Liver (tissue), 9 donors: Measurements from ENCODE around the gene YKT6. TPM values are rescaled to one million over a fixed set of nuclear protein-coding genes. Genes with fewer than 3 reads are reported as not detected.

Source experiments
- DNase-seq: peaks from one replicate; pipeline ENCODE4 v3.0.0-alpha.2; 2017; ENCODE audit warnings: low spot score
- H3K27ac ChIP-seq, 2 donors: one replicate each; pipeline ENCODE4 v1.7.0; 2013; ENCODE audit warnings: inconsistent platforms in 2 of 2, low read length in 2 of 2, control low read depth in 1 of 2, low read depth in 1 of 2, mild to moderate bottlenecking in 1 of 2
- H3K27me3 ChIP-seq, 4 donors: one replicate each; pipeline versions ENCODE4 v1.6.1 to v1.7.0; 2013; ENCODE audit warnings: low read length in 3 of 4, inconsistent platforms in 1 of 4, mild to moderate bottlenecking in 1 of 4, moderate library complexity in 1 of 4; ENCODE audit not compliant: control insufficient read depth in 4 of 4, insufficient read depth in 4 of 4
- H3K36me3 ChIP-seq, 4 donors: one replicate each; pipeline versions ENCODE4 v1.6.1 to v1.7.0; 2013; ENCODE audit warnings: low read length in 3 of 4, mild to moderate bottlenecking in 3 of 4, low read depth in 1 of 4, moderate library complexity in 1 of 4; ENCODE audit not compliant: control insufficient read depth in 4 of 4, insufficient read depth in 3 of 4
- H3K4me1 ChIP-seq, 4 donors: one replicate each; pipeline versions ENCODE4 v1.6.1 to v1.7.0; 2013; ENCODE audit warnings: low read length in 3 of 4, mild to moderate bottlenecking in 3 of 4, moderate library complexity in 1 of 4; ENCODE audit not compliant: control insufficient read depth in 4 of 4, insufficient read depth in 4 of 4
- H3K4me3 ChIP-seq, 3 donors: one replicate each; pipeline versions ENCODE4 v1.6.1 to v1.7.0; 2013; ENCODE audit warnings: low read length in 3 of 3, control low read depth in 1 of 3, low read depth in 1 of 3, mild to moderate bottlenecking in 1 of 3
- H3K9ac ChIP-seq, 2 donors: one replicate each; pipeline ENCODE4 v1.7.0; 2013; ENCODE audit warnings: low read length in 2 of 2, mild to moderate bottlenecking in 2 of 2, moderate library complexity in 2 of 2, control low read depth in 1 of 2, low read depth in 1 of 2
- H3K9me3 ChIP-seq, 4 donors: one replicate each; pipeline versions ENCODE4 v1.6.1 to v1.7.0; 2013; ENCODE audit warnings: low read length in 3 of 4; ENCODE audit not compliant: control insufficient read depth in 4 of 4
- ATF3 ChIP-seq: IDR thresholded peaks from 2 replicates; pipeline ENCODE4 v1.6.1; 2016; ENCODE audit warnings: antibody characterized with exemption
- CTCF ChIP-seq: fragments of 150-350 bp; IDR thresholded peaks from 2 replicates; pipeline ENCODE4 v1.5.1; 2017; ENCODE audit warnings: improper control_type of control experiment, low read depth, low read length; ENCODE audit not compliant: missing input control
- EGR1 ChIP-seq, 2 donors: IDR thresholded peaks; 2 replicates each; pipeline ENCODE4 v1.6.1; 2016 to 2018; ENCODE audit warnings: antibody characterized with exemption in 2 of 2, low read depth in 2 of 2
- FOXA1 ChIP-seq: IDR thresholded peaks from 2 replicates; pipeline ENCODE4 v1.6.1; 2016; ENCODE audit warnings: antibody characterized with exemption
- FOXA2 ChIP-seq: IDR thresholded peaks from 2 replicates; pipeline ENCODE4 v1.6.1; 2016; ENCODE audit warnings: antibody characterized with exemption
- GABPA ChIP-seq, 2 donors: IDR thresholded peaks in 1 of 2; conservative IDR thresholded peaks in 1 of 2; 2 replicates each; pipeline ENCODE4 v1.6.1; 2016; ENCODE audit warnings: antibody characterized with exemption in 2 of 2, mild to moderate bottlenecking in 1 of 2, moderate library complexity in 1 of 2
- HNF4A ChIP-seq, 2 donors: conservative IDR thresholded peaks; 2 replicates each; pipeline ENCODE4 v1.6.1; 2016; ENCODE audit warnings: antibody characterized with exemption in 2 of 2, mild to moderate bottlenecking in 2 of 2
- JUND ChIP-seq, 2 donors: IDR thresholded peaks; 2 replicates each; pipeline ENCODE4 v1.6.1; 2016; ENCODE audit warnings: antibody characterized with exemption in 2 of 2
- MAX ChIP-seq: IDR thresholded peaks from 2 replicates; pipeline ENCODE4 v1.6.1; 2016; ENCODE audit warnings: antibody characterized with exemption
- NR2F2 ChIP-seq: IDR thresholded peaks from 2 replicates; pipeline ENCODE4 v1.6.1; 2016; ENCODE audit warnings: antibody characterized with exemption
- RAD21 ChIP-seq, 2 donors: IDR thresholded peaks; 2 replicates each; pipeline ENCODE4 v1.6.1; 2016; ENCODE audit warnings: antibody characterized with exemption in 2 of 2, mild to moderate bottlenecking in 2 of 2
- REST ChIP-seq: IDR thresholded peaks from 2 replicates; pipeline ENCODE4 v1.6.1; 2016; ENCODE audit warnings: antibody characterized with exemption, mild to moderate bottlenecking
- RXRA ChIP-seq, 2 donors: IDR thresholded peaks; 2 replicates each; pipeline ENCODE4 v1.6.1; 2017 to 2018; ENCODE audit warnings: antibody characterized with exemption in 2 of 2, mild to moderate bottlenecking in 1 of 2
- SP1 ChIP-seq: IDR thresholded peaks from 2 replicates; pipeline ENCODE4 v1.6.1; 2018; ENCODE audit warnings: antibody characterized with exemption, mild to moderate bottlenecking
- TAF1 ChIP-seq: conservative IDR thresholded peaks from 2 replicates; pipeline ENCODE4 v1.6.1; 2016; ENCODE audit warnings: antibody characterized with exemption, mild to moderate bottlenecking
- YY1 ChIP-seq: IDR thresholded peaks from 2 replicates; pipeline ENCODE4 v1.6.1; 2016; ENCODE audit warnings: antibody characterized with exemption, mild to moderate bottlenecking
- ZBTB33 ChIP-seq: IDR thresholded peaks from 2 replicates; pipeline ENCODE4 v1.6.1; 2016; ENCODE audit warnings: antibody characterized with exemption
- WGBS: extraction: QIAGEN DNeasy Blood & Tissue Kit; methylation state at CpG from one replicate; pipeline ENCODE4 v1.1.7; 2013; 5-methylcytosine and 5-hydroxymethylcytosine counted together
- polyA plus RNA-seq, 2 donors: library from polyadenylated mRNA; stranded (reverse) in 1 of 2; unstranded in 1 of 2; fragments of 200-250 nt in 1 of 2; fragments of >200 nt in 1 of 2; fragmentation: Nextera tagmentation in 1 of 2; extraction: Ambion mirVana in 1 of 2; gene quantifications; one replicate each; pipeline versions ENCODE4 v1.2.1 to v1.2.3, GENCODE V29; 2013 to 2015
- total RNA-seq, 2 donors: library from RNA; depleted of rRNA; stranded (reverse); fragments of >200 nt; gene quantifications; one replicate each; pipeline ENCODE4 v1.2.3, GENCODE V29; 2014
- donor health status: healthy.
- donor health status: healthy.
- donor health status: healthy.
- donor health status: healthy.
- donor health status: healthy.

The YKT6 gene
- total and polyA plus RNA-seq, 4 donors, result 8.1 to 22.0 (median 21.0) TPM

GRCh38 chr7:44227911-44228310 is 27.1 kb downstream of the YKT6 start:
- no peak overlapping the region for H3K9ac ChIP-seq
- WGBS, result 87% methylated on average over 14 of the region's 14 CpGs

GRCh38 chr7:44228571-44229350 is 28.0 kb downstream of the YKT6 start:
- Histone ChIP-seq H3K4me1 (no peaks in the 10 kb centered on the region), H3K27ac (no peak overlapping the region), H3K9ac (no peak overlapping the region), H3K9me3 (no peaks in the 10 kb centered on the region), H3K36me3 (no peaks in the 10 kb centered on the region), H3K27me3 (no peaks in the 10 kb centered on the region), H3K4me3 (no peak overlapping the region)
- TF ChIP-seq YY1 (no peak), ZBTB33 (no peak), FOXA2 (no peak), MAX (no peak), CTCF (no peak), REST (no peak), TAF1 (no peak), RAD21 (IDR thresholded peaks at IDR 0.05) (no peak), GABPA (IDR thresholded peaks at IDR 0.05 in 1 of 2, conservative IDR thresholded peaks at IDR 0.05 in 1 of 2) (no peak), HNF4A (conservative IDR thresholded peaks at IDR 0.05) (no peak), NR2F2 (no peak)
- DNase-seq, result no peak
- 94% methylated on average over 29 of the region's 29 CpGs for WGBS

More at GRCh38 chr7:44227911-44228310, 27.1 kb downstream of the YKT6 start:
- DNase-seq, result no peak
- TF ChIP-seq YY1 (no peak), RAD21 (IDR thresholded peaks at IDR 0.05) (no peak), ATF3 (no peak), JUND (IDR thresholded peaks at IDR 0.05) (no peak), FOXA1 (no peak), SP1 (no peak), RXRA (IDR thresholded peaks at IDR 0.05) (no peak), EGR1 (IDR thresholded peaks at IDR 0.05; ENCODE audit: low read depth in 2 of 2) (no peak), FOXA2 (no peak)
- Histone ChIP-seq H3K27ac (no peak overlapping the region), H3K36me3 (no peaks in the 10 kb centered on the region), H3K4me3 (no peak overlapping the region), H3K27me3 (no peaks in the 10 kb centered on the region), H3K9me3 (no peaks in the 10 kb centered on the region), H3K4me1 (no peaks in the 10 kb centered on the region)
